Activated CD8-positive, alpha-beta memory T cell treated with anti-CD3 and anti-CD28 coated beads, Interleukin-2, amount 50 U/mL, for 48 hours (primary cell): ENCODE measurements around the gene PAAF1.

Experiments used
- DNase-seq: peaks from one replicate; pipeline ENCODE4 v3.0.0-alpha.2; 2020

The PAAF1 gene

DNA sequence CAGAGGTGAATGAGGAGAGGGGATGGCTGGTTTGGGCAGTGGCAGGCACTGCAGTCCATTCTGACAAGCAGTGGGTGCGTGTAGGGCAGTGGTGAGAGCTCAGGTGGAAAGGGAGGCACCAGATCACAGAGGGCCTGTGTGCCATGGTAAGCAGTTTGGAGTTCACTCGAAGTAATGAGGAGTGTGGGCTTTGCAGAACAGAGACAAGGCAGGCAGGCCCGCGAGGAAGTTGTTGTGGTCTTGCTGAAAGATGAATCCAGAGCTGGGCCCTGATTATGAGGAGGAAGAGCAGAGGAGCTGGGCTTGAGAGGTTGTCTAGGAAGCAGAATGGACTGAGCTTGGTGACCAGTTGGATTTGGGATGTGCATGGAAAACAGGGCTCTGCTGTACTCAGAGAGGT lies 72.4 kb downstream of the PAAF1 start:
- DNase-seq = no peak

DNA sequence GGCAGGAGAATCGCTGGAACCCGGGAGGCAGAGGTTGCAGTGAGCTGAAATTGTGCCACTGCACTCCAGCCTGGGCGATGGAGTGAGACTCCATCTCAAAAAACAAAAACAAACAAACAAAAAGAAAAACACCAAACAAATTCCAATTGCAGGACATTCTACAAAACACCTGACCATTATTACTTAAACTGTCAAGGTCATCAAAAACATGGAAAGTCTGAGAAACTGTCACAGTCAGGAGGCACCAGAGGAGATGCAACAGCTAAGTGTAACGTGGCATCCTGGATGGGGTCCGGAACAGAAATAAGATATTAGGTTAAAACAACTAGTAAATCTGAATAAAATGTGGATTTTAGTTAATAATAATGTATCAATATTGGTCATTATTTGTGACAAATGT lies 73.1 kb downstream of the PAAF1 start:
- no peak for DNase-seq

DNA sequence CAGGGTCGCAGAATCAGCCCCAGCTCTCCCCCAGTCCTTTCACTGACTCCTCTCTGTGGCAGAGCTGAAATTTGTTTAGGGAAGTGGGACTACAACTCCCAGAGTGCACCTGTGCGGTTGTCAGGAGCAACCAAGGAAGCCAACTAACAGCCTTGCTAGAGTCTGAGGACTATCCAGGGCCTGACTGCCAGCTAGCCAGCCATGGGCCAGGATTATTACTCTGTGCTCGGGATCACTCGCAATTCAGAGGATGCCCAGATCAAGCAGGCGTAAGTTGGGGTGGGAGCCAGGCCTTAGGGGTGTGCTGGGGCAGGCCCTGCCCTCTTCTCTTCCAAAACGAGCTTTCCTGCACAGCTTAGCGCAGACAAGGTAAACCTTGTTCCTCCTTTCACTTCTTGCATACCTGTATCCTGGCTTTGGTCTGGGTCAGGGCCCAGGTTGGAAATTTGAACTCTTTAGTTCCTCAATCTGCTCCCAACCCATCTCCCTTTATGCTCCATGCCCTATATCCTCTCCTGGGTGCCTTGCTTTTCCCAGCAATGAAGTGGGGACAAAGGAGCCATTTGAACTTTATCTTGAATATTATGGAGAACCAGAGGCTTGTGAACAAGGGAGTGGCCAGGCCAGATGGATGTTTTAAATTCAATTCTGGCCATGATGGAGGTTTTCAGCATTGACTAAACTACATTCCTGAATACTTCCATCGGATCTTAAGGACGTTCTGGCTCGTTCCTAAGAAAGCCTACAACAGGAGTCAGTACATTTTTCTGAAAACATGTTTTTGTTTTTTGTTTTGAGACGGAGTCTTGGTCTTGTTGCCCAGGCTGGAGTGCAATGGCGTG lies 74.3 kb downstream of the PAAF1 start, which contains the start of gene DNAJB13:
Gene DNAJB13 (plus strand): TSS at position 158 of the 842 bp plus-strand sequence. CDS start 44 bp downstream, at position 202.
- no peak for DNase-seq

DNA sequence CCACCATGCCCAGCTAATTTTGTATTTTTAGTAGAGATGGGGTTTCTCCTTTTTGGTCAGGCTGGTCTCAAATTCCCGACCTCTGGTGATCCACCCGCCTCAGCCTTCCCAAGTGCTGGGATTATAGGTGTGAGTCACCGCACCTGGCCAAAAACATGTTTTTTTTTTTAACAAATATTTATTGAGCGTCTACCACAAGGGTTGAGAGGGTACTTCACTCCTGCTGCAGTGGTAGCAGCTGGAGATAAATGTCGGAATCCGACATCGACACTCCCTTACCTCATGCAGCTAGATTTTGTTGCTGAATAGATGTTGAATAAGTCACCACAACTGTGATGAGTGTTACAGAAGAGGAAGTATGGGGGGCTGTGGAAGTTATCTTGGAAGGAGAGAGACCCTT lies 75.0 kb downstream of the PAAF1 start:
- no peak for DNase-seq

GRCh38 chr11:73956876-73957653 lies 80.3 kb downstream of the PAAF1 start:
- DNase-seq = no peak

DNA sequence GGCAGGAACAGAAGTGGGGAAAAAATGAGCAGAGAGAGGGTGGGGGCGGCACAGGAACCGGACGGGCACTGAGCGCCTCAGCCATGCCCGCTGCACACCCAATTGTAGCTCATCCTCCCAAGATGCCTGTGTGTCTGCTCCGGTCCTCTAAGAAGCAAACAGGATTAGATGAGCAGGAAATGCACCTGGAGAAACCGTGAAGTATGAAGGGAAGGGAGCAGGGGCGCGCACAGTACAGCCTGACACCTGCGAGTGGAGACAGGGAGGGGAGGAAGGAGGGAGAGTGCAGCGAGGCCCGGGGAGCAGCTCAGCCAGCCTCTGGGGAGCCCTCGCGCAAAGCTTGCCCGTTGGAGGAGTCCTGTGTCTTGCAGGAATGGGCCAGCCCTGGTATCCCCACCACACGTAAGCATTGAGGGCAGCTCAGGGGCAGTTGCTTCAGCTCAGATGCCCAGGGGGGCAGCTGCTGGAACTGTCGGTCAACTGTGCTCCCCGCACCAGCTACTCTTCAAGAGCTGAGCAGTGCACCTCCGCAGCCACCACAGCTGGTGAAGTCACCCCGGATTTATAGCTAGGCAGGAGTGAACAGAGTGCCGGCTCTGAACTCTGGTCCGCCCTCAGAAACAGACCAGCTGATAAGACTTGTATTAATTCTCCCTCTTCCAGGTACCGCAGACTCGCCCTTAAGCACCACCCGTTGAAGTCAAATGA lies 81.0 kb downstream of the PAAF1 start:
- no peak for DNase-seq

DNA sequence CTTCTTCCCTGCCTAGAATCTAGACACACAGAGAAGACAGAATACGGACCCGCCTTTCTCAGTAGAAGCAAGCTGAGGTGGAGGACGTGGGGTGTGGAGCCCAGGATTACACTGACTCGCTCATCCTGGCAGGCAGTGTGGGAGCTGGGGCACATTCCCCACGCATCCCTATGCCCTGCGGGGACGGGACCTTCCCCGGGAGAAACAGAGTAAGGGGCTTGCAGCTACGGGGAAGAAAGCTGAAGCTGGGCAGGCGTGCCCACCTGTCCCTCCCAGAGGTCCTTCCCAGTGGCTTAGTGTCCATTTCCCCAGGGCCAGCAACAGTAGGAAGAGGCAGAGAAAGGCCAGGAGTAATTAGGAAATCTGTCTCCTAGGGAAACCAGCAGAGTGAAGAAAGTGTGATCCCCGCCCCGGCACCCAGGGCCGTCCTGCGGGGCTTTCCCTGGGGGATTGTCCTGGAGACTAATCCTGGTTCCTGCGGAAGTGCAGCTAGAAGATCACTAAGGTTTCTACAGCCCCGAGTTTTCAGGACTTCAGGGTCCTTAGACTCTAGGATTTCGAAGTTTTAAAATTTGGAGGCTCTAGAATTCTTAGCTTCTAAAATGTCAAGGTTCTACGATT lies 81.8 kb downstream of the PAAF1 start:
- DNase-seq = no peak

- DNase-seq = no peak
Observed at GRCh38 chr11:73961321-73961720, 84.5 kb downstream of the PAAF1 start.

DNA sequence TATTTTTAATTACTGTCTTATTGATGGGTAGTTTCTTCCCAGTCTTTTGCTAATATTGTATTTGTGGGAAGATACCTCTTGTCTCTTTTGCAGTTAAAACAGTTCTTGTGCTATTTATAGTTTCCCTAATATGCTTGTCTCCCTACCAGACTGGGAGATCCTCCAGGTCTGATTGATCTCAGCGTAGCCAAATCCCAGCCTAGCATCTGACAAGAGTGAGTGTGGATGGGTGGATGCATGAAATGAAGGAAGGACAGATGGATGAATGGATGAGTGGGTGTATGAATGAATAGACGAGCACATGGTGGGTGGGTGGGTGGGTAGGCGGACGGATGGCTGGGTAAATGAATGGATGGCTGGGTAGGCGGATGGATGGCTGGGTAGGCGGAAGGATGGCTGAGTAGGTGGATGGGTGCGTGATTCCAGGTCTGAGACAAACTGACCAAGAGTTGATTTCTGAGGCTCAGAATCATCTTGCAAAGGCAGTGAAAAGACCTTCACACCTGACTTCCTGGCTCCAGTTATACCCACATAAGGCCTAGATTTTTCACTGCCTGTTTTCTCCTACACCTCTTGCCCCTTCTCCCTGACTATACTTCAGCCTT lies 85.4 kb downstream of the PAAF1 start:
- DNase-seq = no peak

DNA sequence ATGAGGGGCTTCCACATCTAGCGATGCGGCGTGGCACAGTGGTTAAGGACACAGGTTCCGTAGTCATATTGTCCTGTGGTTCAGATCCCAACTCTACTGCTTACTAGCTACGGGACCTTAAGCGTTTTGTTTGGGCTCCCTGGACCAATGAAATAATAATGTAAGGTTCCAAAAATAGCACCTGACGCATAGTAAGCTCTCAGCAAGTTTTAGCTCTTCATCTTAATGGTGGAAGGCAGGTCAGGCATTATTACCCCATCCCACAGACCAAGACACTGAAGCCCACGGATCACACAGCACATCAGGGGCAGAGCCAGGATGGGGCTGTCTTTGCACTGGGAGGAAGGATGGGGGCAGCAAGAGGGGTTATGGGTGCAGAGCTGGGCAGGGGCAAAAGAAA lies 87.1 kb downstream of the PAAF1 start:
- no peak for DNase-seq

DNA sequence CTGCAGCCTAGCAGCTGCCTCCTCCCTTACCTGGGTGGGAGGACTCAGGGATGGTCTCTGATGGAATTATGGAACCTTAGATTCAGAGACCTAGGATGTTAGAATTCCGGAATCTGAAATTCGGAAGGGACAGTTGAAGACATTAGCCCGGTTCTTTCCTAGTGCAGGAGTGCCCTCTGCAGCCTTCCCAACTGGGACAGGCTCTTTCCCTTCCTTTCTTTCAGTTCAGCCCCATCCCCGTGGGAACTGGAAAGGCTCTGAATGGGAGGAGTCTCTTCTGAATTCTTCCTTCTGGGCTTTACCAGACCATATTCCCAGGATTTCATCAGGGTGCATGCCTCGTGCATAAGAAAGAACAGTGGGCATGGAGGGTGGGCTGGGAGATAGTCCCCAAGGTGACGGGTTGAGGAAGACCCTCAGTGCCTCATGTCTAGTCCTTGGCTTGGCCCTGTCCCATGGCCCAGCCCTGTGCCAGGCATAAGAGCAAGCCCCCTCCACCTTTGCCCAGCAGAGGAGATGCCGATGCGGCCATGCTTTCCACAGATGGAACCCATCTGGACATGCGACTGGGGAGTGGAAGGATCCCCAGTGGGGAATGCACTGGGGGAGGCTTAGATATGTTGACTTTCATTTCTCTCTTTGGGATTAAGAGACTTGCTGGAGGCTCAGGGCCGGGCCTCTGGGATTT lies 88.4 kb downstream of the PAAF1 start:
- DNase-seq = peak; percentile 54

DNA sequence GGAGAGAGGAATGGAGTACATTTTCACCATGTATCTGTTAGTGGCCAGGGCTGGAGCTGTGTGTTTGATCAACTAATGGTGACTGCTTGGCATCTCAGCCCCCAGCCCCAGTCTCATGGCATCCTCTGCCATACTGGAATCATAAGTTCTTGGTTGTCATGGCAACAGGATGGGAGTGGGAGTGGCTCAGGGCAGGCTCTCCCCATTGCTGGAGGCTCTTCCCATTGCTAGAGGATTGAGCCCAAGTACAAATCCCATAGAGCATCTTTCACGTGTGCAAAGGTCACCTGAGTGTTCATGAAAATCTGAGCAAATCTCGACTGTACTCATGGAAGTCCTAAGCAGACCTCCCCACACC lies 88.9 kb downstream of the PAAF1 start:
- DNase-seq = no peak

DNA sequence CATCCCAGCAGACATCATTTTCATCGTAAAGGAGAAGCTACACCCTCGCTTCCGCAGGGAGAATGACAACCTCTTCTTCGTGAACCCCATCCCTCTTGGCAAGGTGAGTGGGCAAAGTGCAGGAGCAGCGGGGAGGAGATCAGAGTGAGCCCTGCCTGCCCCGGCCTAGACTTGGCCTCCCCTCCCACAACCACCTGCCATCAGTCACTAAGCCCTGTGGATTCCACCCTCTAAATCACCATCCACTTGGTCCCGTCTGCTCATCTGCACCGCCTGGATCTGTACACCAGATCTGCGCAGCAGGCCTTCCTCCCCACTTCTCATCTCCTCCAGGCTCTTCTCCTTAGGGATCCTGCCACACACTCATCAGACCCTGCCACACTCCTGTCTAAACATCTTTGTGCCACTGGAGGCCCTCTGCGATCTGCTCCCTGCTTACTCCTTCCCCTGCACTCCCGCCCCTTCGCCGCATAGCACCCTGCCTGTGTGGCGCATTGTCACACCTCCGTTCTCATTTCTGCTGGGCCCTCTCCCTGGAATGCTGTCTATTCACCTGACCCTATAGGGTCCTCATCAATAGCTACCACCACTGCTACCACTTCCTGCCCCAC lies 91.7 kb downstream of the PAAF1 start:
- DNase-seq = no peak

GRCh38 chr11:73969091-73969490 lies 92.3 kb downstream of the PAAF1 start:
- no peak for DNase-seq

- DNase-seq = no peak
Observed at GRCh38 chr11:73969991-73970800, 93.4 kb downstream of the PAAF1 start.

- DNase-seq = no peak
Observed at GRCh38 chr11:73971175-73971719, 94.4 kb downstream of the PAAF1 start.

GRCh38 chr11:73972187-73972586 lies 95.4 kb downstream of the PAAF1 start:
- DNase-seq = peak; percentile 60

GRCh38 chr11:73972620-73973449 lies 96.0 kb downstream of the PAAF1 start:
- DNase-seq = no peak
